Caco-2 (cell line): ENCODE data around the gene PLPP4. TPM values are rescaled to one million over a fixed set of nuclear protein-coding genes. Genes with fewer than 3 reads are reported as not detected.
A peak's percentile ranks its signal among the peaks of the same experiment; 100 is the strongest.

Experiments
- BruUV-seq: library from RNA; stranded (reverse); fragments of 400-500 nt; replicated peaks from 2 replicates; lab custom pipeline; 2021; lab: Mats Ljungman, UMichigan
- CTCF ChIA-PET: fragments of 300-600 bp; sonication (Branson Sonifier 250); formaldehyde crosslinking; loops from one replicate; lab custom pipeline; 2022; ENCODE audit warnings: antibody characterized with exemption; lab: Charles Lee
- POLR2A ChIA-PET: fragments of 300-600 bp; sonication (Branson Sonifier 250); formaldehyde crosslinking; loops from one replicate; lab custom pipeline; 2022; ENCODE audit warnings: antibody characterized with exemption; lab: Charles Lee
- DNase-seq, 2 experiments: peaks; one replicate each; pipeline versions ENCODE4 v3.0.0 to v3.0.0-alpha.2; 2020 to 2022
- H3K27me3 ChIP-seq: replicated peaks from 2 replicates; pipeline ENCODE4 v1.6.0; 2011; ENCODE audit warnings: low read length; ENCODE audit not compliant: control insufficient read depth, insufficient read depth
- H3K36me3 ChIP-seq: 2 replicates; pipeline ENCODE4 v1.5.1; 2011; ENCODE audit warnings: low read length; ENCODE audit not compliant: control insufficient read depth, insufficient read depth
- H3K4me1 ChIP-seq: fragments of 250-450 bp; sonication (Bioruptor Pico); 2 replicates; pipeline ENCODE4 v1.5.1; 2020; ENCODE audit warnings: mild to moderate bottlenecking
- H3K4me3 ChIP-seq: 2 replicates; pipeline ENCODE4 v1.5.1; 2011; ENCODE audit warnings: low read depth, mild to moderate bottlenecking, control low read depth, low read length
- H3K9me3 ChIP-seq: fragments of 250-450 bp; sonication (Bioruptor Pico); 2 replicates; pipeline ENCODE4 v1.5.1; 2020; ENCODE audit warnings: mild to moderate bottlenecking, moderate library complexity
- H3K27ac Mint-ChIP-seq: one replicate; pipeline ENCODE4 v1.8.0; 2022; ENCODE audit warnings: mixed read lengths; ENCODE audit not compliant: unreplicated experiment
- H3K27me3 Mint-ChIP-seq: one replicate; pipeline ENCODE4 v1.8.0; 2022; ENCODE audit warnings: mixed read lengths; ENCODE audit not compliant: insufficient read depth, unreplicated experiment
- H3K36me3 Mint-ChIP-seq: one replicate; pipeline ENCODE4 v1.8.0; 2022; ENCODE audit warnings: mild to moderate bottlenecking, mixed read lengths; ENCODE audit not compliant: insufficient read depth, unreplicated experiment
- H3K4me1 Mint-ChIP-seq: one replicate; pipeline ENCODE4 v1.8.0; 2022; ENCODE audit warnings: low read depth, mixed read lengths; ENCODE audit not compliant: unreplicated experiment
- H3K4me3 Mint-ChIP-seq: one replicate; pipeline ENCODE4 v1.8.0; 2022; ENCODE audit warnings: mild to moderate bottlenecking, moderate library complexity, mixed read lengths; ENCODE audit not compliant: unreplicated experiment
- H3K9me3 Mint-ChIP-seq: one replicate; pipeline ENCODE4 v1.8.0; 2022; ENCODE audit warnings: mixed read lengths; ENCODE audit not compliant: unreplicated experiment
- CTCF ChIP-seq, 2 experiments: fragments of 200-600 bp in 1 of 2; IDR thresholded peaks; 1 replicate in 1 of 2; 2 replicates in 1 of 2; pipeline versions ENCODE4 v1.5.1 to v1.8.0; 2011 to 2022; ENCODE audit warnings: antibody characterized with exemption in 1 of 2, control low read depth in 1 of 2, inconsistent platforms in 1 of 2, low read depth in 1 of 2, low read length in 1 of 2, mild to moderate bottlenecking in 1 of 2, moderate library complexity in 1 of 2; ENCODE audit not compliant: insufficient read depth in 1 of 2, severe bottlenecking in 1 of 2, unreplicated experiment in 1 of 2
- intact Hi-C: fragments of 100-400 bp; cut with micrococcal nuclease; formaldehyde crosslinking; loops from one replicate; pipeline ENCODE4 v1.10.0; 2022; ENCODE audit not compliant: unreplicated experiment
- total RNA-seq: library from RNA; stranded (reverse); gene quantifications from 2 replicates; pipeline ENCODE4 v1.2.3, GENCODE V29; 2022

Gene PLPP4
- total RNA-seq, 1 experiment from 2014 or later: 0.61 TPM

DNA sequence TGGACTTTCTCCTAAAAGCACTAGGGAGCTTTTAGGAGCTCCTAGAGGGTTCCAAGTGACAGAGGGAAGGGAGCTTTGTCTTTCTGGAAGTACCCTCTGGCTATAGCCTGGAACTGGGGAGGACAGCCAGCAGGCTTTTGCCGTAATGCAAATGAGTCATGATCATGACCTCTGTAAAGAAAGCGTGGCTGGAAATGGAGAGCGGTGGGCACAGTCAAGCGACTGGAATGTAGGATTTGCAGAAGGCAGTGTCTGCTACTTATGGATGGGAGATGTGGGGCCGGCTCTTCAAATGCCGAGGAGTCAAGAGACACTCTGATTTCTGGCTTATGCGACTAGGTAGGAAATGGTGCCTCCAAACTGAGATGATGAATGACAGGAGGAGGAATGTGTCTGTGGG lies 34.6 kb upstream of the PLPP4 start:
- no peaks in the 10 kb centered on the region for H3K27me3 ChIP-seq
- ChIA-PET CTCF (no interaction called here), POLR2A (no interaction called here)
- no peak overlapping the region for H3K27ac Mint-ChIP-seq
- H3K4me1 Mint-ChIP-seq: no peaks in the 10 kb centered on the region
- H3K4me3 ChIP-seq: no peak overlapping the region
- peaks cover 22% of the 10 kb centered on the region for H3K27me3 Mint-ChIP-seq
- no peaks in the 10 kb centered on the region for H3K36me3 Mint-ChIP-seq
- intact Hi-C loops: no loop called here
- TF ChIP-seq CTCF (IDR thresholded peaks at IDR 0.05; ENCODE audit: insufficient read depth in 1 of 2, low read depth in 1 of 2, low read length in 1 of 2, severe bottlenecking in 1 of 2, unreplicated experiment in 1 of 2): no peak
- H3K4me3 Mint-ChIP-seq: no peak overlapping the region
- no peaks in the 10 kb centered on the region for H3K36me3 ChIP-seq
- DNase-seq: no peak
- H3K9me3 Mint-ChIP-seq: no peaks in the 10 kb centered on the region
- H3K4me1 ChIP-seq: no peaks in the 10 kb centered on the region
- H3K9me3 ChIP-seq: no peaks in the 10 kb centered on the region
- BruUV-seq: no TSS peak

DNA sequence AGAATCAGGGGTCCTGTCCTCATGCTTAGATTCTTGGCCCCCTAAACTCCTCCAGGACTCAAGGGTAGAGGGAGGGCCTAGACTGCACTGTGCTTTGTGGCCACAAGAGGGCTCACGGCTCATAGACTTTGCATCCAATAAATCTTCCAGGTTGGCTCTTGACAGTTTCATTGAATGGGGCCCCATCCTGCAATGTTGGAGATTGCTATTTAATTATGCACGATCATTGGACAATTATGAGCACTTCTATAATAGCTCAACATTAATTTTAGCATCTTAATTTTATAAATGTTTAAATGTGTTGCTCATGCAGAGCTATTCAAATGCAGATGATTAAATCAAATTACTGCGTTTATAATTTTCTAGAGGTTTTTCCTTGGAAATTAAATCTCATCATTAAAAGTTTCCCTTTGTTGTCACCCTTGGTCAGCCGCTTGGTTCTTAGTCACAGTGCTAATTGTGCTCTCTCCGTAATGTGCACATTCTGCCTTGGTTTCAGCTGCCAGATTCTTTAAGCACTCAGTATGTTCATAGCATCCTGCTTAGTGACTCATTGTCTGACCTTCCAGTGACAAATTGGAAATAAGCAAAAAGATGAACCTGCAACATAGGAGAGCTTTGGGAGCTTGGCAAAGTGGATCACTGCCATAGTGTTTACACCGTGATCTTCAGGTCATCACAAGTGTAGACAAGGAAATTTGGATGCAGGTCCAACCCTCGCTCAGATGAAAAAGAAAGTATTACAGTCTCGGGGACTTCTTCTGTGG lies 33.4 kb upstream of the PLPP4 start:
- H3K27ac Mint-ChIP-seq: no peak overlapping the region
- no peaks in the 10 kb centered on the region for H3K4me1 Mint-ChIP-seq
- BruUV-seq: no TSS peak

GRCh38 chr10:120424198-120424464 lies 32.9 kb upstream of the PLPP4 start:
- Mint-ChIP-seq H3K27ac (no peak overlapping the region), H3K9me3 (no peaks in the 10 kb centered on the region), H3K27me3 (peaks cover 18% of the 10 kb centered on the region), H3K4me3 (no peak overlapping the region), H3K4me1 (no peaks in the 10 kb centered on the region), H3K36me3 (no peaks in the 10 kb centered on the region)
- TF ChIP-seq CTCF (IDR thresholded peaks at IDR 0.05; ENCODE audit: insufficient read depth in 1 of 2, low read depth in 1 of 2, low read length in 1 of 2, severe bottlenecking in 1 of 2, unreplicated experiment in 1 of 2): no peak
- Histone ChIP-seq H3K4me3 (no peak overlapping the region), H3K27me3 (peaks cover 1% of the 10 kb centered on the region; the same call in 1 of the 2 replicates), H3K9me3 (no peaks in the 10 kb centered on the region), H3K4me1 (no peaks in the 10 kb centered on the region), H3K36me3 (no peaks in the 10 kb centered on the region)
- intact Hi-C loops: no loop called here
- CTCF ChIA-PET: interaction anchor here (0.9 kb wide), 1 partner anchor 311 kb away, joined by 3 read pairs; no protein-coding TSS in a partner anchor
- POLR2A ChIA-PET: no interaction called here
- DNase-seq: no peak
- BruUV-seq: no TSS peak

More for the DNA sequence above, 33.4 kb upstream of the PLPP4 start:
- no peaks in the 10 kb centered on the region for H3K9me3 Mint-ChIP-seq
- POLR2A ChIA-PET: no interaction called here
- CTCF ChIA-PET: interaction anchor here (0.9 kb wide), 1 partner anchor 312 kb away, joined by 3 read pairs; no protein-coding TSS in a partner anchor
- H3K36me3 ChIP-seq: no peaks in the 10 kb centered on the region
- TF ChIP-seq CTCF (IDR thresholded peaks at IDR 0.05; ENCODE audit: insufficient read depth in 1 of 2, low read depth in 1 of 2, low read length in 1 of 2, severe bottlenecking in 1 of 2, unreplicated experiment in 1 of 2): peak; percentile 84 to 91
- H3K36me3 Mint-ChIP-seq: no peaks in the 10 kb centered on the region
- intact Hi-C loops: loop anchor here (1.0 kb wide), 2 partner anchors 178 to 312 kb away; no protein-coding TSS in a partner anchor
- H3K4me1 ChIP-seq: no peaks in the 10 kb centered on the region
- peaks cover 19% of the 10 kb centered on the region for H3K27me3 Mint-ChIP-seq
- H3K4me3 ChIP-seq: no peak overlapping the region
- H3K9me3 ChIP-seq: no peaks in the 10 kb centered on the region
- peak; percentile 55 to 64 for DNase-seq
- H3K4me3 Mint-ChIP-seq: no peak overlapping the region
- peaks cover under 1% of the 10 kb centered on the region; the same call in 1 of the 2 replicates for H3K27me3 ChIP-seq
